ENCODE results near the gene MYO18B.

The MYO18B gene

GRCh38 chr22:25751174-25751581 lies 9.2 kb downstream of the MYO18B start:
- no peak overlapping the region for H3K4me3 ChIP-seq (ENCODE audit: low read depth in 1 of 2, low read length in 1 of 2)
- no peak for TF ChIP-seq CTCF (IDR thresholded peaks at IDR 0.05)
- H3K27ac ChIP-seq = no peak overlapping the region
- H3K4me1 ChIP-seq (ENCODE audit: control insufficient read depth in 1 of 2, insufficient read depth in 1 of 2, low read depth in 1 of 2, low read length in 1 of 2) = no peaks in the 10 kb centered on the region
- no peaks in the 10 kb centered on the region for H3K36me3 ChIP-seq
- H3K9me3 ChIP-seq = no peaks in the 10 kb centered on the region
- H3K27me3 ChIP-seq = peaks cover 20% of the 10 kb centered on the region

- no peak for TF ChIP-seq CTCF (IDR thresholded peaks at IDR 0.05)
- Histone ChIP-seq H3K4me3 (ENCODE audit: low read depth in 1 of 2, low read length in 1 of 2) (no peak overlapping the region), H3K9me3 (no peaks in the 10 kb centered on the region), H3K4me1 (ENCODE audit: control insufficient read depth in 1 of 2, insufficient read depth in 1 of 2, low read depth in 1 of 2, low read length in 1 of 2) (no peaks in the 10 kb centered on the region), H3K36me3 (no peaks in the 10 kb centered on the region), H3K27ac (no peak overlapping the region), H3K27me3 (peaks cover 14% of the 10 kb centered on the region)
Measured at GRCh38 chr22:25752615-25753214, 10.7 kb downstream of the MYO18B start.

- no peaks in the 10 kb centered on the region for H3K36me3 ChIP-seq
- H3K27me3 ChIP-seq = peaks cover 8% of the 10 kb centered on the region
- H3K9me3 ChIP-seq = no peaks in the 10 kb centered on the region
- H3K4me3 ChIP-seq (ENCODE audit: low read depth in 1 of 2, low read length in 1 of 2) = no peak overlapping the region
- no peak overlapping the region for H3K27ac ChIP-seq
- H3K4me1 ChIP-seq (ENCODE audit: control insufficient read depth in 1 of 2, insufficient read depth in 1 of 2, low read depth in 1 of 2, low read length in 1 of 2) = no peaks in the 10 kb centered on the region
- no peak for TF ChIP-seq CTCF (IDR thresholded peaks at IDR 0.05)
Measured at GRCh38 chr22:25753252-25753651, 11.3 kb downstream of the MYO18B start.

GRCh38 chr22:25754527-25755202 lies 12.7 kb downstream of the MYO18B start:
- Histone ChIP-seq H3K27ac (no peak overlapping the region), H3K4me3 (ENCODE audit: low read depth in 1 of 2, low read length in 1 of 2) (no peak overlapping the region), H3K4me1 (ENCODE audit: control insufficient read depth in 1 of 2, insufficient read depth in 1 of 2, low read depth in 1 of 2, low read length in 1 of 2) (no peaks in the 10 kb centered on the region), H3K36me3 (no peaks in the 10 kb centered on the region), H3K27me3 (peaks cover 8% of the 10 kb centered on the region), H3K9me3 (no peaks in the 10 kb centered on the region)
- TF ChIP-seq CTCF (IDR thresholded peaks at IDR 0.05) = no peak

- H3K27me3 ChIP-seq = no peaks in the 10 kb centered on the region
- H3K4me1 ChIP-seq (ENCODE audit: control insufficient read depth in 1 of 2, insufficient read depth in 1 of 2, low read depth in 1 of 2, low read length in 1 of 2) = no peaks in the 10 kb centered on the region
- no peaks in the 10 kb centered on the region for H3K36me3 ChIP-seq
- no peaks in the 10 kb centered on the region for H3K9me3 ChIP-seq
- no peak overlapping the region for H3K4me3 ChIP-seq (ENCODE audit: low read depth in 1 of 2, low read length in 1 of 2)
- no peak overlapping the region for H3K27ac ChIP-seq
- no peak for TF ChIP-seq CTCF (IDR thresholded peaks at IDR 0.05)
Measured at GRCh38 chr22:25757686-25758085, 15.7 kb downstream of the MYO18B start.

Measured in neutrophil (primary cell).